ENCODE data around the gene DIP2C.
"Not testable (repeated sequence)": the region's sequence is repeated elsewhere in the genome, so short reads cannot be mapped to it uniquely, and the experiment has no call there.

The DIP2C gene

DNA sequence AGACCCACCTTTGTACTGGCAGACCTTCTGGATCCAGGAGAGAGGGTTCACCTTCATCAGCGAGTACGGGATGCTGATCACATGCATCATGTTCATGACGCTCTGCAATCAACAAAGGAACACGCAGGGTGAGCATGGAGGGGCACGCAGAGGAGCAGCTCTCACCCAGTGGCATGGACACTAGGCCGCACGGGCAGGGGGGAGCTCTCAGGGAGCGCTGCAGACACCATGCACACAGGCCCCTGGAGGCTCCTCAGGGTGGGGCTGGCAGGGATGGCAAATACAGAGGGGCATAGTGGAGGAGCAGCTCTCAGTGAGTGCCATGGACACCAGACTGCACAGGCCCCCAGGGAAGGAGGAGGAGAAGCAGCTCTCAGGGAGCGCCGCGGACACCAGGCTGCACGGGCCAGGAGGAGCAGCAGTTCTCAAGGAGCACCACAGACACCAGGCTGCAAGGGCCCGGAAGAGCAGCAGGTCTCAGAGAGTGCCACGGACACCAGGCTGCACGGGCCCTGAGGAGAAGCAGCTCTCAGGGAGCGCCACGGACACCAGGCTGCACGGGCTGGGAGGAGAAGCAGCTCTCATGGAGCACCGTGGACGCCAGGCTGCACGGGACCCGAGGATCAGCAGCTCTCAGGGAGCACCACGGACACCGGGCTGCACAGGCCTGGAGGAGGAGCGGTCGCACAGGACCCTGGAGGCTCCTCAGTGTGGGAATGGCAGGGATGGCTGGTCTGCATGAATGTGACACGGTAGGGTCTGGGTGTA is 304.7 kb downstream of the DIP2C start:
- no peak for DNase-seq

DNA sequence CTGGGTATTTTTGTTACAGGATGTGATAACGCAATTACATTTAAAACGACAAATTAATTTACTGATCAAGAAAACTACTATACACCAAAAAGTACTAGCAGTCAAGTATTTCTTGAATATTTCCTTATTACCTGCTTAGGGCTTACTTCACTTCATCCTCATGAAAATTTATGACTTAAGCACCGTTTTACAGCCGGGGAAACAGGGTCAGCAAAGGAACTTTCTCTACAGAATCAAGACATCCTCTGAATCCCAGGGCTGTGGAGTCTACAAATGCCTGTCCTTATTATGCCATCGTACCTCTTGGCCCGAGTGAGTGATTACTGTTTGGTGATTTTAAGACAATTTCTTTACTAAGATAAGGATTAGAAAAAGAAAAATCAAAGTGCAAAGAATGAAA is 305.9 kb downstream of the DIP2C start:
- no peak for DNase-seq

DNA sequence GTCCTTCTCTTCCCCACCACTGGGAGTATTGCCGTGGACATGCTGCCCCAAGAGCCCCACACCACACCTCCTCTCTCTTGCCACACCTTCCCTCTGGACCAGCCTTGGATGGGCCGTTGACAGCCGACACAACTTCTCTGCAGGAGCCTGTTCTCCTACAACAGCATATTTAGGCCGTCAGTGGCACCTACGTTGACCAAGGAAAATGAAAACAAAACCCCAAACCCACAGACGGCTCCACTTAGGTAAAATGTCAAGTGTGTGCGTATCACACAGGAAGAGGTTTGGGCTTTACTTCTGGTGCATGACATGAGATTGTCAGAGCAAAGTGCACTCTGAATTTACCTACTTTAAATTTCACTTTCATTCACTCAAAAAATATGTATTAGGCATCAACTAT is 307.7 kb downstream of the DIP2C start:
- DNase-seq, result no peak

DNA sequence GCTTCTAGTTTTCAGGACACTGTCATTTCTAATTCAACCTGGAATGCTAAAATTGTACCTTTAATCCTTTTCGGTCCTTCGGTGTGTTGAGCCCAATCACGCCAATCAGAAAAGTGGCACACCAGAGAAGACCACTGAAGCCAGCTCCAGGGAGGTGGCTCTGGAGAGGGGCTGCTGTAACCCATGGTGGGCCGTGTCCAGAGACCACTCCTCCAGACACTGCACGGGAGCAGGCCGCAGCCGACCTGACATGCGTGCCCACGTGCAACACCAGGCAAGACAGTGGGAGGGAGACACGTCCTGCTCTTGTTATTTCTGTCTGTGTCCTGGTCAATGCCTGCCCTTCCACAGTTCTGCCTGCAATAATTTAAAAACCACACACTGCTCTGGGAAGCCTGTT is 308.1 kb downstream of the DIP2C start:
- DNase-seq, result no peak

DNA sequence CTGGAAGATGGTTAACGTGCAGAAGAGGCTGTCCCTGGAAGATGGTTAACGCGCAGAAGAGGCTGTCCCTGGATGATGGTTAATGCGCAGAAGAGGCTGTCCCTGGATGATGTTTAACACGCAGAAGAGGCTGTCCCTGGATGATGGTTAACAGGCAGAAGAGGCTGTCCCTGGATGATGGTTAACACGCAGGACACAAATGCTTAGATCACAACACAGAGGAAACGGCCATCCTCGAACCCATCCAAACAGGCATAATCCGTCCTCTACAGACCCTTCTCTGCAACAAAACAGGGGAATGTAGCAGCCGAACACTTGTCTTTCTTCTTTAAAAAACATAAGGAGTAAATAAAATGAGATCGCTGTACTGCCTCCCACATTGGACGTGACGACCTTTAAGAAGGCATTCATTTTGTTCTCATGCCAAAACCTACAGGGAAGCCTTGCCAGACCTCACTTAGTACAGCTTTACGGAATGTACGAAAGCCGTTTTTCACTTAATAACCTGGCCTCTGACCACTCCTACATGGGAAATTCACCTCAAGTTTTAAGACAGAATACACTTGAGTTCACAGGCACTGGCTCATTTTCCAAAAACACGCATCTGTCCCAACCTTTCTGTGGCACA is 309.0 kb downstream of the DIP2C start:
- DNase-seq, result no peak

DNA sequence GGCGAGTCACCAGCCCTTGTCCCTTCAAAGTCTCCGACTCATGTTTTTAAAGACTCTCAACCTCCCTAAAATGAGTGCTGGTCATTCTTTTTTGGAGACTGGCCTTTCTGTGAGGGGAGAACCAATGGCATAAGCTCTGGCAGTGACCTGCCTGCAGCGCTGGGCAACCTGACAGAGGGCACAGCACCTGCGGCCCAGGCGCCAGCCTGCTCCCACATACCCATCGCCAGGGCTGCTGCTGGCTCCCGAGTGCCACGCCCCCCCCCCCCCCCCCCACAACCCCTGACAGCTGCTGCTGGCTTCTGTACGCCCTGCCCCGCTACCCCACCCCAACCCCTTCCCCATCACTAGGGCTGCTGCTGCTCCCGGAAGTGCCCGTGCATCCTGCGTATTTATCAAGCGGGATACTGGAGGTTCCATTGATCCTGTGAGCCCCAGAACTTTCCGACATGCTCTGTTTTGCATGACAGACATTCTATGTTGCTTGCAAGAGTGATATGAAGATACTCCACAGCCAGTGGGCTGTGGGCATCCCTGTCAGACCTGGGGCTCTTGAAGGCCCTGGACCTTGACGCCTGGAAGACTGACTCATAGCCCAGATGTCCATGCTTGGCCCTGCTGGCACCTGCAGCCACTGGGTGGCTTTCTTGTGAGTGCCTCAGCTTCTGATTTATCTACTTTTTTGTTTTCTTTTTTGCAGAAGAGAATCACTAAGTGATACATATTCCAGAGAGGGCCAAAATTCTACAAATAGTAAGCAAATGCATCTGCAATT is 310.4 kb downstream of the DIP2C start:
- peak; percentile 20 for DNase-seq

DNA sequence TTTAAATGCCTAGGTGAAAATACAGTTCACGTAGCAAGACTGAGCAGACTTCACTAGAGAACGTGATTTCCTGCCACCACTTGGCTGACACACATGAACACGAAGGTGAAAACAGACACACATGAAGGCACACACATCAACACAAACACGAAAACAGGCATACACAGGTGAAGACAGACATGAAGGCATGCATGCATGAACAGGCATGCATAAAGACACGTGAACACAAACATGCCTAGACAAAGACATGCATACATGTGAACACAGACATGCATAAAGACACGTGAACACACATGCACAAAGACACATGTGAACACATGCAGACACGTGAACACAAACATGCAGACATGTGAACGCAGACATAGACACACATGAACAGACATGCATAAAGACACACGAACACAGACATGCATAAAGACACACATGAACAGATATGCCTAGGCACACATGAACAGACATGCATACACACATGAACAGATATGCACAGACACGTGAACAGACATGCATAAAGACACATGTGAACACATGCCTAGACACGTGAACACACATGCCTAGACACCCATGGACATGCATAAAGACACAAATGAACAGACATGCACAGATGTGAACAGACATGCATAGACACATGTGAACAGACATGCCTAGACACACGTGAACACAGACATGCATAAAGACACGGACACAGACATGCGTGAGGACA is 311.1 kb downstream of the DIP2C start:
- DNase-seq, result no peak

DNA sequence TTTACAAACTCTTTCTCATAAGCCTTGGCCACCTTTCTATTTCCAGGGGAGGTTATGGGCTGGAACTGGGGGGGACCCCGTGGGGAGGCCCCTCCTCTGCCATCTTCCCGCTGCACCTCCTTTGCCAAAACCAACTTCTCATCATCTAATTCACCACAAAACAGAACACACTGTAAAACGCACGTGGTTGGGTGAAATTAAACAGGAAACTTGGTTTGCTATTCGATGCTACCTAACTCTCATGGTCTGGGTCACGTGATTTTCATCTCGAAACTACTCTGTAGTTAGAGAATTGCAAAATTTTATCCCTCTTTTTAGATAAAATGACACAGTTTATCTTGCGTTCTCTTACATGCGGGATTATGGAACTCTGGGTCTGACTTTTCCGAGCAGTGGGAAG is 312.2 kb downstream of the DIP2C start:
- no peak for DNase-seq

DNA sequence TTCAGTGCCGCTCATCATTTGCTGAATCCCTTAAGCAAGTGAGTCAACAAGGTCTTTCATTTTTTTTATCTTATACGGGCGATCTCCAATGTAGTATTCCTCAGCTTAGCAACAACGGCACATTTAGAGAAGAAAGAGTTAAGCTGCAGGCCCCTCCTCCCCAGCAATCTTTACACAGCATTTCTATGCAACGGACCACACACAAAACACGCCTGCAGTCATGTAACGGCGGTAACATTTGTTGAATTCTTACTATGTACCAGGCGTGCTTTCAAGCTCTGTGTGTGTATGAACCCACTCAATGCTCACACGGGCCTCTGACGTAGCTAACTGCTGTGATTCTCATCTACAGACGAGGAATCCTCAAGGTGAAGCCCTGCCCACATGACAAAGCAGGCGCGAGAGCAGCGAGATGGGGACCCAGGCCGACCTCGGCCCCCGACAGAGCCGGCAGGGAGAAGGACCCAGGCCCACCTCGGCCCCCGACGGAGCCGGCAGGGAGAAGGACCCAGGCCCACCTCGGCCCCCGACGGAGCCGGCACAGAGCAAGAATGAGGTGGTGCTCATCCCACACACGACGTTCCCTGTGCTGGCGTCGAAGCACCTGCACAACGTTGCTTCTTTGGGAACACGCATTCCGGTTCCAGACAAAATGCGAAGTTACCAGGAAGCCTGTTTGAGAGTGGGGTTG is 313.5 kb downstream of the DIP2C start:
- peak; percentile 30 for DNase-seq

DNA sequence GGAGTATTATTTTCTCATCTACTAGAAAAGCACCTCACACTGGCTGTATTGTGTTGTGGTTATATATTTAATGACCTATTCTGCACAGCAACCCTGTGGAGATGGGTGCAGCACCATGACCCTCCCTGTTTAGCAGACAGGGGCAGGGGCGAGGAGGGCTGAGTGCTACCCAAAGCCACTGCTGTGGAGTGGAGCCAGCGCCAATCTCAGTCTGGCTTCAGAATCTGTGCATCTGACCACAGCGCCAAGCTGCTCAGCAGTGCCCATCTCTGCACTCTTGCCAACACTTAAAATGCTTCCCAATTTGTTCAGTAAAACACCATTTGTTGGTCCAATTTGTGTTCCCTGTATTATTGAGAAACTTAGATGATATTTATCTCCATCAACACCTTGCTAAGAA is 315.1 kb downstream of the DIP2C start:
- no peak for DNase-seq

DNA sequence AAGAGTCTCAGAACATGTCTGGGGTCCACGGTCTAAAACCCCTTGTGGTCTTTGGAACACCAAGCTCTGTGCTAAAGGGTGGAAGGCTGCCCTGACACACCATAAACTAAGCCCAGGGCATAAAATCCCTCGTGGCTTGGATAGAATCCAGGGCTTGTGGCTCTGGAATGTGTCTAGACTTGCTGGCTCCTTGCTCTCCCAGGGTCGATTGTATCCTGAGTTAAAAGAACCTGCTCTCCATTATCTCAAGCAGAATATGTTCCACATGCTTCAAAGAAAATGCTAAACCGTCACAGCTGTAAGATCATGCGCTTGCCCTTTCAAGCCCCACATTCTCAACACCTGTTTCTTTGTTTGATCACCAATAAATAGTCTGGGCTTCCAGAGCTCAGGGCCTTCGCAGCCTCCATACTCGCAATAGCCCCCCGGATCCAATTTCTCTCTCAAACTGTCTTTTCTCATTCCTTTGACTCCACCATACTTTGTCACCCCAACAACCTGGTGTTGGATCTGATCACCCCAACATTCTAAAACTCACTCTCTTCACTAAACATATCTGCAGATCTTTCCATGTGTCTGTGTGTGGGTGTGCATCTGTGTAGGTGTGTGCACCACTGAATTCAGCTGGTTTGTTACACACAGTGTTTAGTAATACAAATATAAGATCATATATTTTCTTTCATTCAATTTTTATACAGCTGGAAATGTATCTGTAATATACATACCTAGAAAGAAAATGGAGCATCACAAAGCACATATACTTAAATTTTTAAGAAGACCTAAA is 315.8 kb downstream of the DIP2C start:
- no peak for DNase-seq

DNA sequence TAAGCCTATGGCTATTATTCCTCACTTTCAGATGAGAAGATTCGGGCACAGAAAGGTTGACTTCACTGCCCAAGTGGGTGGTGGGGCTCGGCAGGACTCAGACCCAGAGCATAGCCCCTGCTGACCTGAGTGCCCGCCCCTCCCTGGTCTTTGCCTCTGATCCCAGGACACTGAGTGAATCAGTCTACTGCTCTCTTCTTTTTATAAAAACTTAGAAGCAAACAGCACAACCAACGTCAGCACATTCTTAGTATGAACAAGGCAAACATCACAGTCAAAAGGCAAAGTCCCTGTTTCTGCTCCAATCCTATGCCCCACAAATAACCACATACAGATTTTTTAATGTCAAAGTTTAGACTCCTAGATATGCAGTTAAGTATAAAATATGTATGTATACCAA is 316.5 kb downstream of the DIP2C start:
- no peak for DNase-seq

DNA sequence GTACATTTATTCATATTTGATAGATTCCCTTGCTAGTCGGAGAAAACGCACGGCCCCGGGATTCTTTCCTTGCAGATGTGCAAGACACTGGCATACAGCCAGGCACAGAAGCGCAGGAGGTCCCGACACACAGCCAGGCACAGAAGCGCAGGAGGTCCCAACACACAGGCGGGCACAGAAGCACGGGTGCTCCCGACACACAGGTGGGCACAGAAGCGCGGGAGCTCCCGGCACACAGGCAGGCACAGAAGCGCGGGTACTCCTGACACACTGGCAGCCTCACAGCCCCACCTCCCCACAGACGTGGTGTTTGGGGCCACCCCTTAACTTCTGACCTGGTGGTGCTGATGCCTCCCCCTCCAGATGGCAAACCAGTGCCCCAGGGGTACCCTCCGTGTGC is 316.9 kb downstream of the DIP2C start:
- no peak for DNase-seq

DNA sequence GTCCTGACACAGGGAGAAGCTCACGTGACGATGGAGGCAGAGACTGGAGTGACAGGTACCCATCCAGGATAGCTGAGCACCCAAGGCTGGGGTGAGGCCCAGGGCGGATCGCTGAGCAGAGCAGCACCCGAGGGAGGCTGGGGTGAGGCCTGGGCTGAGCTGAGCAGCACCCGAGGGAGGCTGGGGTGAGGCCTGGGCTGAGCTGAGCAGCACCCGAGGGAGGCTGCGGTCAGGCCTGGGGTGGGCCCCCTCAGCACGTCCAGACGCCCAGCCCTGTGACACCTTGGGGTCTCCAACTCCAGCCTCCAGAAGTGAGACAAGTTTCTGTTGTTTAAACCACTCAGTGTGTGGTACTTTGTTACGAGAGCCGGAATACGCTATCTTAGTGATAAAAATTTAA is 318.0 kb downstream of the DIP2C start:
- DNase-seq, result no peak

DNA sequence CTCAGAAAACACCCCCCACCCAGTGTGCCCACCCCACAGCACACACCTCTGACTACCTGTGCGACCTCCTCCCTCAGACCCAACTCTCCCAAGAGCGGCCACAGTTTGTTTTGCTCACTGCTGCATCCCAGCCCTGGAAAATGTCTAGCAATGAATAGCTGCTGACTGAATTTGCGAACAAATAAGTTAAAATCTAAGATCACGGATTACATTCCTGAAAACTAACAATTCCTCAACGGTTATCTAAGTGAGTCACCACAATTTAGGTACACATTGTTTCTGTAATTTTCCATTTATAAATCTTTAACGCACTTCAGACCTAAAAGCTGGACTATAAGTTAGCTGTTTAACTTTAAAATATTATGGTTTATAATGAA is 319.0 kb downstream of the DIP2C start:
- no peak for DNase-seq

DNA sequence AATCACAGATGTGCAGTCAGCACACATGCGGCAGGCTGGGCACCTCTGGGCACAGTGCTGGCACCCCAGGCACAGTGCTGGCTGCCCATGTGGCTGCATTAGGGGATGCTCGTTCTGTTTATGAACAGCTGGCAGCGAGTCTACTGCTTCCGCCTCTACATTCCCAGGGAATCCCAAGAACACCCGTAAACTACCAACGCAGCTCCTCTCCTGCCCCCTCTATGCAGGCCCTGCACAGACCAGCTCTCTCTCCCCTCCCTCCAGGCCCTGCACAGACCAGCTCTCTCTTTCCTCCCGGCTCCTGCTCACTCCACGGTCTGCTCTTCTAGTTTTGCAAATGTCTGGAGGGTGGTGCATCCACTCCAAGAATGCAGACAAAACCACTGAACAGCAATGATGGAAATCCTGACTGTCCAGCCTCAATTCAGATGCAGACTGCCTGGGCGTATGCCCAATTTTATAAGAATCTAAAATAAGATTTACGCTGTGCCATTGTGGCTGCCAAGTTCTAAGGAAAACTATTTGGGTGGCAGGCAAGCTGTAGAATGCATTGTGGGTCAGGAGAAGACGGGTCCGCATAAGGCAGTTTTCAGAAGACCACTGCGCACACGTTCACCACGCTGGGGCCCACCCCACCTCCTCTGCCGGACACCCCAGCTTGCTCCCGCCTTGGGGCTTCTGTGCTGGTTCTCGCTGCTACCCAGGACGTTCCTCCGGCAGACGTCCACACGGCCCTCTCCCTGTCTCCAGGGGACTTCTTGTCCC is 319.6 kb downstream of the DIP2C start:
- no peak for DNase-seq

DNA sequence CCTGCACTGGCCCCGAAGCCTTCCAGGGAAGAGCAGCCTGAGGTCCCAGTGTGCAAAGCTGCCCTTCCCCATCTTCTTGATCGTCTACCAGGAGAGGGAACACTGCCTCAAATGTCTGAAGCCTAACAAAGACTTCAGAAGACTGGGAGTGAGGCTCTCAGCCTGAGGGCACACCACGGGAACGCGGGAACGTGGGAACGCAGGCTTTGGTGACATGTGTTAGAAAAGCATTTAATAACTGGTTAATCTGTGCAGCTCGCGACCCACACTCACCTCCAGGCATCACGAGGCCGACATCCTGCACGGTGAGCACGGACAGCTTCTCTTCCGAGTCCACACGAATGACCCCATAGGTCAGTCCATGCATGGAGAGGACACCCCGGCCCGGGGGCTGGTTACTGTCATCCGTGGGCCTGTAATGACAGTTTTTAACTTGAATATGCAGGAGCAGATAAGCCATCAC is 320.2 kb downstream of the DIP2C start:
- DNase-seq, result no peak

DNA sequence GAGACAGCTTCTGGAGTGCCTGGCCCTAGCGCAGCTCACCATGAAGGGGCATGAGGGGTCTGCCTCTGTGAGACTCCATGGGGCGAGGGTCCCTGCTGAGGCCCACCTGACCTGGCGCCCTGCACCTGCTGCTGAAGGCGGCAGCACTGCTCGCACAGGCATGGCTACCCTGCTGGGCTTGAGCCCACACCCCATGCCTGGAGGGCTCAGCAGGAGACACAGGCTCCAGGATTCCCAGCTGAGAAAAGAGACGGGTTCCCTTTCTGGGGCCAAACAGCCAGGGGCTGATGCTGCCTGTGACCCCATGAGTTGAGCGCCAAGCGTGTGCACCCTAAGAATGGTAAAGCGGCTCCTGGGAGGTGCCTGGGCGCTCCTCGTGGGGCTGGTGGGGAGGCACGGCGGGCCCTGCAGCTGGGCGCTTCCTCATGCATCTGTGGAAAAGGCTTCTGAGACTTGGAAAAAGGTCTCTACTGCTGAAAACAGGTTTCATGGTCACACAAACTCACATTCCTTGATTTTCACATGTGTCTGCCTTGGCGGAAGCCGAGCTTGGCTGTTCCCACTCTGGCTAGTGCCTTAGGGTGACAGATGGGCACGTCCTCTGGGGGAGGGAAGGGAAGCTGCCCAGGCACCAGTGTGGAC is 320.8 kb downstream of the DIP2C start:
- DNase-seq, result no peak

DNA sequence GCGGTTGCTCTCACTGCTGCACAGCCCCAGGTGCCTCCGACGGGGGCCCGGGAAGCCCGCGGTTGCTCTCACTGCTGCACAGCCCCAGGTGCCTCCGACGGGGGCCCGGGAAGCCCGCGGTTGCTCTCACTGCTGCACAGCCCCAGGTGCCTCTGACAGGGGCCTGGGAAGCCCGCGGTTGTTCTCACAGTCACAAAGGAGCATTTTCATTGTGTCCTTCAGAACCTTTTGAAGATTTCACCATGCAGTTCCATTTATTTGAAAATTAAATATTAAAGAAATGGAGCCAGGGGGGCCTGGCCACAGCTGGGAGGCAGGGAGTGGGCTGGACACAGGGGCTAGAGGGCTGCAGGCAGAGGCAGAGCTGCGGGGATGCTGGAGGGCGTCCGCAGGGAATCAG is 321.4 kb downstream of the DIP2C start:
- DNase-seq, result not testable (repeated sequence)

DNA sequence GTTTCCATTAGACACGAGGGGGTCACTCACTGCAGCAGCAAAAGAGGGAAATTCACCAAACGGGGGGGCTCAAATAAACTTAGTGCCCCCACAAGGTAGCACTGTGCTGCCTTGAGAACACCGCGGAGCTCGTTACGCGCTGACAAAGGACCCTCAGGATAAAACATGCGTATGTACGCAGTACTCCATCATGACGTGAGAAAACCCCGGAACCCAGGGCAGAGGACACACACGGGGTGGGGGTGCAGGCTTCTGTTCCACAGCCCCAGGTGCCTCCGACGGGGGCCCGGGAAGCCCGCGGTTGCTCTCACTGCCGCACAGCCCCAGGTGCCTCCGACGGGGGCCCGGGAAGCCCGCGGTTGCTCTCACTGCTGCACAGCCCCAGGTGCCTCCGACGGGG is 321.8 kb downstream of the DIP2C start:
- DNase-seq, result no peak

DNA sequence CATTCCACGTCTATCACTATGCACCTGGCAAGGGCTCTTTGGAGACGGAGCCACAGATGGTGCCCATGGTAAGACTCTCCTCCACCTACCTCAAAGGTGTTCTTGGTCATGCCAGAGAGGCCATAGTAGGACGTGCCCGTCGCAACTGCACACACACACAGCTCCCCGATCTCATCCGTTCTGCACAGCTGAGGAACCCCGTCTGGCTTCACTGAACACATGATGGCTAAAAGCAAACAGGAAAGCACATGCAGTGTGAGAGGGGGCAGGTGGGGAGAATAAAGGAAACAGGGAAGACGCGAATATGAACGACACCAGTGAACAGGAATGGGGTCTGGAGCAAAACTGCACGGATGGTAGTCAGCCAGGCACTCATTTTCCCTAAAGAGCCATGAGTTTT is 323.3 kb downstream of the DIP2C start:
- DNase-seq, result no peak
